Measurements from ENCODE around the gene ADM5.
"Not testable (repeated sequence)": the region's sequence is repeated elsewhere in the genome, so short reads cannot be mapped to it uniquely, and the experiment has no call there.

The ADM5 gene

GRCh38 chr19:49713236-49713845 is 23.9 kb downstream of the ADM5 start:
- no peak for TF ChIP-seq CTCF (IDR thresholded peaks at IDR 0.05; ENCODE audit: low read depth, low read length, missing control alignments)
- no peak for DNase-seq (ENCODE audit: extremely low read depth, low read depth)
- peak overlapping the region; percentile 33; the same call in 1 of the 2 replicates for H3K4me3 ChIP-seq (replicated peaks; ENCODE audit: low read depth, low read length)

- no peak for TF ChIP-seq CTCF (IDR thresholded peaks at IDR 0.05; ENCODE audit: low read depth, low read length, missing control alignments)
- no peak for DNase-seq (ENCODE audit: extremely low read depth, low read depth)
- no peak overlapping the region for H3K4me3 ChIP-seq (replicated peaks; ENCODE audit: low read depth, low read length)
Observed at GRCh38 chr19:49716154-49716553, 26.8 kb downstream of the ADM5 start.

GRCh38 chr19:49718511-49718910 is 29.1 kb downstream of the ADM5 start:
- TF ChIP-seq CTCF (IDR thresholded peaks at IDR 0.05; ENCODE audit: low read depth, low read length, missing control alignments), result no peak
- no peak overlapping the region for H3K4me3 ChIP-seq (replicated peaks; ENCODE audit: low read depth, low read length)
- DNase-seq (ENCODE audit: extremely low read depth, low read depth), result no peak

GRCh38 chr19:49718991-49719390 is 29.6 kb downstream of the ADM5 start:
- DNase-seq (ENCODE audit: extremely low read depth, low read depth), result no peak
- no peak overlapping the region for H3K4me3 ChIP-seq (replicated peaks; ENCODE audit: low read depth, low read length)
- TF ChIP-seq CTCF (IDR thresholded peaks at IDR 0.05; ENCODE audit: low read depth, low read length, missing control alignments), result no peak

GRCh38 chr19:49719420-49719819 is 30.0 kb downstream of the ADM5 start:
- H3K4me3 ChIP-seq (replicated peaks; ENCODE audit: low read depth, low read length); DNase-seq (ENCODE audit: extremely low read depth, low read depth): not testable (repeated sequence)

- TF ChIP-seq CTCF (IDR thresholded peaks at IDR 0.05; ENCODE audit: low read depth, low read length, missing control alignments), result no peak
- DNase-seq (ENCODE audit: extremely low read depth, low read depth), result no peak
- H3K4me3 ChIP-seq (replicated peaks; ENCODE audit: low read depth, low read length), result no peak overlapping the region
Observed at GRCh38 chr19:49727217-49728030, 38.0 kb downstream of the ADM5 start.

- DNase-seq (ENCODE audit: extremely low read depth, low read depth), result no peak
- no peak for TF ChIP-seq CTCF (IDR thresholded peaks at IDR 0.05; ENCODE audit: low read depth, low read length, missing control alignments)
- no peak overlapping the region for H3K4me3 ChIP-seq (replicated peaks; ENCODE audit: low read depth, low read length)
Observed at GRCh38 chr19:49730166-49730565, 40.8 kb downstream of the ADM5 start.

All from HFF-Myc (cell line).